ENCODE results near the gene RERE. TPM values are rescaled to one million over a fixed set of nuclear protein-coding genes. Genes with fewer than 3 reads are reported as not detected.

The RERE gene
- total RNA-seq, 3 donors from 2014 or later, result 99.5 to 204 (median 174) TPM

DNA sequence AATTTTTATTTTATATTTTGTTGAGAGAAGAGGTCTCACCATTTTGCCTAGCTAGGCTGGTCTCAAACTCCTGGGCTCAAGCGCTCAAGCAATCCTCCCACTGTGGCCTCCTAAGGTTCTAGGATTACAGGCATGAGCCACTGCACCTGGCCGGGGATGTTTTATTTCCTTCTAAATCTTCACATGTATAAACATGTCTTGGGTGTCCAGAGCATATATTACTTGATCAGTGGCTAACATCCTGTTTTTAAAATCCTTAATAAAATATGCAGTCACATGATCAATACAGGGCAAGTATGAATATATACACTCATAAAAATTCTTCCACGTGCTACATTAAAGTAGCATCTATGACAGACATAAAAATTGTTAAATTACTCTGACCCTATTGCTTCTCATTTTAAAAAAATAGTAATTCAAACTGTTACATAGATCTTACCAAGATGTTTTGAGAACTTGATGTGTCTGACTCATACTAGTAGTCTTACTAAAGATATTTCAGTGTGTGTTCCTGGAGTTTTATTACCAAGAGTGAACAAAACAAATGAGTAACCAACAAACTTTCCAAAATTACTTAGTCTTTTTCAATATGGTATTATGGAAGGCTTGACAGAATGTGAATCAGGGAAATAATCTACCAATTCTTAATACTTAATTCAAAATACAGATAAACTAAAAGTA lies 277.0 kb downstream of the RERE start:
- ATAC-seq, result no peak
- Histone ChIP-seq H3K4me3 (no peak overlapping the region), H3K36me3 (ENCODE audit: low read depth) (no peaks in the 10 kb centered on the region), H3K9me3 (no peaks in the 10 kb centered on the region), H3K4me1 (ENCODE audit: low read depth) (no peaks in the 10 kb centered on the region)
- no peak for DNase-seq
- TF ChIP-seq, protein P1, sequence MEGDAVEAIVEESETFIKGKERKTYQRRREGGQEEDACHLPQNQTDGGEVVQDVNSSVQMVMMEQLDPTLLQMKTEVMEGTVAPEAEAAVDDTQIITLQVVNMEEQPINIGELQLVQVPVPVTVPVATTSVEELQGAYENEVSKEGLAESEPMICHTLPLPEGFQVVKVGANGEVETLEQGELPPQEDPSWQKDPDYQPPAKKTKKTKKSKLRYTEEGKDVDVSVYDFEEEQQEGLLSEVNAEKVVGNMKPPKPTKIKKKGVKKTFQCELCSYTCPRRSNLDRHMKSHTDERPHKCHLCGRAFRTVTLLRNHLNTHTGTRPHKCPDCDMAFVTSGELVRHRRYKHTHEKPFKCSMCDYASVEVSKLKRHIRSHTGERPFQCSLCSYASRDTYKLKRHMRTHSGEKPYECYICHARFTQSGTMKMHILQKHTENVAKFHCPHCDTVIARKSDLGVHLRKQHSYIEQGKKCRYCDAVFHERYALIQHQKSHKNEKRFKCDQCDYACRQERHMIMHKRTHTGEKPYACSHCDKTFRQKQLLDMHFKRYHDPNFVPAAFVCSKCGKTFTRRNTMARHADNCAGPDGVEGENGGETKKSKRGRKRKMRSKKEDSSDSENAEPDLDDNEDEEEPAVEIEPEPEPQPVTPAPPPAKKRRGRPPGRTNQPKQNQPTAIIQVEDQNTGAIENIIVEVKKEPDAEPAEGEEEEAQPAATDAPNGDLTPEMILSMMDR (IDR thresholded peaks at IDR 0.05), result no peak
- intact Hi-C loops (cut with DNase I, micrococcal nuclease), result no loop called here

DNA sequence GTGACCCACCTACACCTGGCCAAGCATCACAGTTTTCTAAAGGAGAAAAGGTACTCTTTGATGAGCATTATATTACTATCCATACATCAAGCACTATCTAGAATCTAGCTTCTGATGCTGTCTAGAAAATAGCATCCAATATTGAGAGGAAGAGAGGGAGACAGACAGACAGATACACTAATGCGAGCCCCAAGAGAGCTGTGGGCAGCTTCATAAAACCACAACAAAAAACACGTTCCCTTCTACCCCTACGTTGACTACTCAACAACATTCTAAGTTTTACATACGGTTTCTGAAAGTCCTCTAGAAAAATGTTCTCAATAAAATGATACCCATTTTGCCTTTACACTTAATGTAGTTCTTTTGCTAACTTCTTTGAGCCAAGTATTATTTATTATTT lies 277.8 kb downstream of the RERE start:
- no peak for DNase-seq
- Histone ChIP-seq H3K36me3 (ENCODE audit: low read depth) (no peaks in the 10 kb centered on the region), H3K4me1 (ENCODE audit: low read depth) (no peaks in the 10 kb centered on the region), H3K9me3 (no peaks in the 10 kb centered on the region), H3K4me3 (no peak overlapping the region)
- intact Hi-C loops (cut with DNase I, micrococcal nuclease), result no loop called here
- TF ChIP-seq, protein P1 (IDR thresholded peaks at IDR 0.05), result no peak
- no peak for ATAC-seq

DNA sequence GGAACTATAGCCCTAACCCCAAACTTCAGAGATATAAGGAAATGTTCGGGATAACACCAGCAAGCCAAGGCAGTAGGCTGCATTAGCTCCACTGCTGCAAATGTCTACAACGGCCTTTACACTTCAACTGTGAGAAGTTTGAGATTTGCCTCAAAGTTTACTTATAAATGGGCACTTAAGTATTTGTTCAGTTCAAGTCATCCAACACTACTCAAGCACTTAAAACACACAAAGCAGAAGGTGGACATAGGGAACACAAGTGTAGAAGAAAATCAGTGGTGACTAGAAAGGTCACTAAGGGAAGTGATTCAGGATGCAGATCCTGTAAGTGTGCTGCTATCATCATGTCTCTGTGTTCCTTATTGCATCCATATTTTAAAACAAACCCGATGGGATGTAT lies 278.9 kb downstream of the RERE start:
- Histone ChIP-seq H3K9me3 (no peaks in the 10 kb centered on the region), H3K4me3 (no peak overlapping the region), H3K4me1 (ENCODE audit: low read depth) (no peaks in the 10 kb centered on the region), H3K36me3 (ENCODE audit: low read depth) (no peaks in the 10 kb centered on the region)
- DNase-seq (no peak), ATAC-seq (no peak)
- TF ChIP-seq, protein P1 (IDR thresholded peaks at IDR 0.05), result no peak
- intact Hi-C loops (cut with DNase I, micrococcal nuclease), result no loop called here

DNA sequence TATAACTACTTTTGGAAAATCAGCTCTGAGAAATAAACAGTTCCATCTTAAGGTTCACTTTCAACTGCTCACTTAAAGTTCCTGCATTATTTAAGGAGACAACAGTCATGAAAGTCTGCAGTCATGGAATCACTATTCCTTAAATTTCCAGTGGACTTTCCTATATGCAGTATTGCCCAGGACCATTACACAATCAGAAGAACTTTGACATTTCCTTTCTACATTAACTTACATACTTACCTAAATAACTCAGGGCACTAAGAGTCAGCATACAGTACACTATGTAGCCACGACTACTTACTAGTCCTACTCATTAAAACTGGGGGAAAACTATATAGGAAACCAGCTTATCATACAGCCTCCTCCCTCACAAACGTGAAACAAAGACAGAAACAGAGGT lies 279.4 kb downstream of the RERE start:
- Histone ChIP-seq H3K4me1 (ENCODE audit: low read depth) (peaks cover 2% of the 10 kb centered on the region), H3K4me3 (no peak overlapping the region), H3K36me3 (ENCODE audit: low read depth) (no peaks in the 10 kb centered on the region), H3K9me3 (no peaks in the 10 kb centered on the region)
- TF ChIP-seq, protein P1 (IDR thresholded peaks at IDR 0.05), result no peak
- no peak for DNase-seq
- ATAC-seq, result no peak
- intact Hi-C loops (cut with DNase I, micrococcal nuclease), result no loop called here

DNA sequence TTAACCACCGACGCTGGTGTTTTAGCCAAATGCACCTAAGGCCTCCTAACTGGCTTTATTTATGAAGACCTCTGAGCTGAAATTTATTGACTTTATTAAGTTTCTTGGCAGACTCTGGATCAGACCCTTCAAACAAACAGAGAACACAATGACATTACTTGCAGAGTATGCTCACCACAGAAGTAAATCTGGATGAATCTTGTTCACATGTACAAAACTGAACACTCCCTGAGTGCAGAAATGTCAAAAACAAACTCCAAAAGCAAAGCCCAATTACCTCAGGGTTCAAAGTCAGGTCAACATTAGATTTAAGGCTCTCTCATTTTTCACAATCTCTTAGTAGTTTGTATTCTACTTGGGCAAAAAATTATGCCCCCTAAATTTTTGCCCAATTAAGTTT lies 280.9 kb downstream of the RERE start:
- Histone ChIP-seq H3K4me1 (ENCODE audit: low read depth) (peaks cover 2% of the 10 kb centered on the region), H3K9me3 (no peaks in the 10 kb centered on the region), H3K36me3 (ENCODE audit: low read depth) (no peaks in the 10 kb centered on the region), H3K4me3 (no peak overlapping the region)
- ATAC-seq (no peak), DNase-seq (no peak)
- intact Hi-C loops (cut with DNase I, micrococcal nuclease), result no loop called here
- TF ChIP-seq, protein P1 (IDR thresholded peaks at IDR 0.05), result no peak

DNA sequence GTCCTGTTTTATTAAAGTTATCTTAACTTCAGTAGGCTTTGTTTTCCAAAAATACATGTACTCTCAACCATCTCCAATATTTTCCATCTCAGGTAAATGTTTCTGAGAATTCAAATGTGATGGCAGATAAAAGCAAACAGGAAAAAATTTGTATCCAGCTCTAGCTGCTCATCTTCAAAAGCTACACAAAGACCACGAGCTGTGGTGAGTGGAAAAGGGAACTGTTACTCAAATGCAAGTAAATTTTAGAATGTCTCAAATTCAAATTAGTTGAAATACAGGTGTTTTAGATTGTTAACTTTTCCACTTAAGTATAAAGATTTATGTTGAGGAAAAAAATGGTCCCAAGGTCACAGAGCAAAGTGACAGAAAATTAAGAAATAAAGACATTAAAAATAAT lies 283.5 kb downstream of the RERE start:
- Histone ChIP-seq H3K4me1 (ENCODE audit: low read depth) (peaks cover 2% of the 10 kb centered on the region), H3K4me3 (no peak overlapping the region), H3K36me3 (ENCODE audit: low read depth) (no peaks in the 10 kb centered on the region), H3K9me3 (no peaks in the 10 kb centered on the region)
- intact Hi-C loops (cut with DNase I, micrococcal nuclease), result no loop called here
- TF ChIP-seq, protein P1 (IDR thresholded peaks at IDR 0.05), result no peak
- ATAC-seq (no peak), DNase-seq (no peak)

Measured in mucosa of descending colon (tissue), 3 donors.